ENCODE results near the gene HOXA3. TPM values are rescaled to one million over a fixed set of nuclear protein-coding genes. Genes with fewer than 3 reads are reported as not detected.
A peak's percentile ranks its signal among the peaks of the same experiment; 100 is the strongest.

HOXA3 gene
- polyA plus RNA-seq, 3 donors, result not detected

GRCh38 chr7:27156508-27156898 lies 4.1 kb upstream of the HOXA3 start, which contains the start of gene HOXA7:
TSS of gene HOXA7 (minus strand) at chr7:27156675. CDS start at chr7:27156545, 130 bp downstream.
- Mint-ChIP-seq H3K27ac (no peak within 1 kb of the TSS), H3K36me3 (peaks cover 6 to 23% of the 10 kb centered on the region in 2 donors), H3K27me3 (ENCODE audit: low read depth in 3 of 3) (peaks cover 88 to 97% (median 91%) of the 10 kb centered on the region in 3 donors), H3K4me3 (peak within 1 kb of the TSS; percentile 54 to 93), H3K9me3 (peaks cover 0 to 64% (median 24%) of the 10 kb centered on the region in 7 donors), H3K4me1 (peaks cover 66% of the 10 kb centered on the region)
- no peak for TF ChIP-seq CTCF (IDR thresholded peaks at IDR 0.05)
- Histone ChIP-seq H3K79me2 (ENCODE audit: insufficient read depth, low read length) (no peaks in the 10 kb centered on the region), H3K4me1 (ENCODE audit: control insufficient read depth in 1 of 2, insufficient read depth in 2 of 2, low read length in 2 of 2) (peaks cover 58 to 63% of the 10 kb centered on the region in 2 donors), H2AFZ (ENCODE audit: insufficient read depth, low read depth, low read length, poor library complexity, severe bottlenecking) (peak within 1 kb of the TSS; percentile 36), H3K9ac (ENCODE audit: insufficient read depth, low read length, poor library complexity, severe bottlenecking) (no peak within 1 kb of the TSS), H4K20me1 (ENCODE audit: insufficient read depth, low read length) (no peaks in the 10 kb centered on the region), H3K36me3 (replicated peaks in 1 of 2; ENCODE audit: control insufficient read depth in 1 of 2, insufficient read depth in 2 of 2, low read length in 2 of 2) (no peaks in the 10 kb centered on the region), H3K27ac (ENCODE audit: low read depth in 1 of 2, low read length in 2 of 2) (no peak within 1 kb of the TSS), H3K4me2 (replicated peaks; ENCODE audit: extremely low read depth, low read length, poor library complexity, severe bottlenecking) (peak within 1 kb of the TSS; percentile 63), H3K4me3 (replicated peaks in 1 of 3; ENCODE audit: low read depth in 2 of 3, low read length in 3 of 3) (peak within 1 kb of the TSS in 1 of 3 experiments; percentile 53), H3K9me3 (replicated peaks in 1 of 2; ENCODE audit: control insufficient read depth in 1 of 2, insufficient read depth in 1 of 2, low read length in 2 of 2) (peaks cover 0 to 69% of the 10 kb centered on the region in 2 donors), H3K27me3 (ENCODE audit: control insufficient read depth in 2 of 2, insufficient read depth in 2 of 2, low read length in 2 of 2) (peaks cover 88 to 92% of the 10 kb centered on the region in 2 donors)
- no peak for DNase-seq
- intact Hi-C loops (cut with micrococcal nuclease), result loop anchor here in 1 of 2 donors (5.0 kb wide), 2 partner anchors 59 to 1294 kb away; partner anchors contain the start of gene HOXA1
- WGBS (ENCODE audit: insufficient coverage), result 0% methylated on average over 26 of the region's 33 CpGs

- H3K27me3 Mint-ChIP-seq (ENCODE audit: low read depth in 3 of 3), result peaks cover 93 to 100% (median 97%) of the 10 kb centered on the region in 3 donors
- H3K36me3 Mint-ChIP-seq, result peaks cover 10 to 27% of the 10 kb centered on the region in 2 donors
- H3K9me3 Mint-ChIP-seq, result peaks cover 0 to 70% (median 28%) of the 10 kb centered on the region in 7 donors
- Histone ChIP-seq H3K27me3 (ENCODE audit: control insufficient read depth in 2 of 2, insufficient read depth in 2 of 2, low read length in 2 of 2) (peaks cover 93 to 97% of the 10 kb centered on the region in 2 donors), H4K20me1 (ENCODE audit: insufficient read depth, low read length) (no peaks in the 10 kb centered on the region), H3K4me2 (replicated peaks; ENCODE audit: extremely low read depth, low read length, poor library complexity, severe bottlenecking) (peak overlapping the region; percentile 63), H3K36me3 (replicated peaks in 1 of 2; ENCODE audit: control insufficient read depth in 1 of 2, insufficient read depth in 2 of 2, low read length in 2 of 2) (no peaks in the 10 kb centered on the region), H3K79me2 (ENCODE audit: insufficient read depth, low read length) (no peaks in the 10 kb centered on the region), H3K9me3 (replicated peaks in 1 of 2; ENCODE audit: control insufficient read depth in 1 of 2, insufficient read depth in 1 of 2, low read length in 2 of 2) (peaks cover 0 to 73% of the 10 kb centered on the region in 2 donors), H3K4me3 (replicated peaks in 1 of 3; ENCODE audit: low read depth in 2 of 3, low read length in 3 of 3) (peak overlapping the region in 1 of 3 experiments; percentile 53), H3K27ac (ENCODE audit: low read depth in 1 of 2, low read length in 2 of 2) (no peak overlapping the region), H2AFZ (ENCODE audit: insufficient read depth, low read depth, low read length, poor library complexity, severe bottlenecking) (peak overlapping the region; percentile 36), H3K9ac (ENCODE audit: insufficient read depth, low read length, poor library complexity, severe bottlenecking) (no peak overlapping the region), H3K4me1 (ENCODE audit: control insufficient read depth in 1 of 2, insufficient read depth in 2 of 2, low read length in 2 of 2) (peaks cover 61 to 64% of the 10 kb centered on the region in 2 donors)
- DNase-seq, result no peak
- peaks cover 69% of the 10 kb centered on the region for H3K4me1 Mint-ChIP-seq
- TF ChIP-seq CTCF (IDR thresholded peaks at IDR 0.05), result no peak
- no peak overlapping the region for H3K27ac Mint-ChIP-seq
- WGBS (ENCODE audit: insufficient coverage), result under 1% methylated on average over 59 of the region's 63 CpGs
- H3K4me3 Mint-ChIP-seq, result peak overlapping the region; percentile 54 to 93
- intact Hi-C loops (cut with micrococcal nuclease), result loop anchor here in 1 of 2 donors (5.0 kb wide), 2 partner anchors 59 to 1294 kb away; partner anchors contain the start of gene HOXA1
These were observed 3.6 kb upstream of the HOXA3 start for GRCh38 chr7:27155816-27156507.

Data from CD14-positive monocyte (primary cell).